Measurements from ENCODE around the gene THBS2.

THBS2 gene

GRCh38 chr6:169243661-169244060, 10.0 kb downstream of the THBS2 start:
- Histone ChIP-seq H3K36me3 (ENCODE audit: insufficient read depth) (no peaks in the 10 kb centered on the region), H3K9ac (no peak overlapping the region), H3K4me1 (ENCODE audit: low read depth, poor library complexity, severe bottlenecking) (no peaks in the 10 kb centered on the region), H3K4me3 (IDR thresholded peaks at IDR 0.05; ENCODE audit: insufficient read depth, low read depth, low read length) (no peak overlapping the region), H4K20me1 (ENCODE audit: insufficient read depth) (no peaks in the 10 kb centered on the region), H2AFZ (ENCODE audit: low read depth) (no peak overlapping the region), H3K79me2 (ENCODE audit: insufficient read depth, low read depth) (no peaks in the 10 kb centered on the region), H3K27me3 (ENCODE audit: insufficient read depth, low read depth) (no peaks in the 10 kb centered on the region), H3K4me2 (no peak overlapping the region), H3K27ac (no peak overlapping the region)
- TF ChIP-seq CTCF (conservative IDR thresholded peaks at IDR 0.05; ENCODE audit: low read depth, low read length), result no peak

GRCh38 chr6:169243186-169243585, 10.5 kb downstream of the THBS2 start:
- Histone ChIP-seq H3K27ac (no peak overlapping the region), H3K9ac (no peak overlapping the region), H4K20me1 (ENCODE audit: insufficient read depth) (no peaks in the 10 kb centered on the region), H2AFZ (ENCODE audit: low read depth) (no peak overlapping the region), H3K79me2 (ENCODE audit: insufficient read depth, low read depth) (no peaks in the 10 kb centered on the region), H3K36me3 (ENCODE audit: insufficient read depth) (no peaks in the 10 kb centered on the region), H3K4me1 (ENCODE audit: low read depth, poor library complexity, severe bottlenecking) (no peaks in the 10 kb centered on the region), H3K4me3 (IDR thresholded peaks at IDR 0.05; ENCODE audit: insufficient read depth, low read depth, low read length) (no peak overlapping the region), H3K4me2 (no peak overlapping the region), H3K27me3 (ENCODE audit: insufficient read depth, low read depth) (no peaks in the 10 kb centered on the region)
- no peak for TF ChIP-seq CTCF (conservative IDR thresholded peaks at IDR 0.05; ENCODE audit: low read depth, low read length)

- Histone ChIP-seq H3K36me3 (ENCODE audit: insufficient read depth) (no peaks in the 10 kb centered on the region), H2AFZ (ENCODE audit: low read depth) (no peak overlapping the region), H3K4me2 (no peak overlapping the region), H3K4me3 (IDR thresholded peaks at IDR 0.05; ENCODE audit: insufficient read depth, low read depth, low read length) (no peak overlapping the region), H3K27me3 (ENCODE audit: insufficient read depth, low read depth) (no peaks in the 10 kb centered on the region), H3K79me2 (ENCODE audit: insufficient read depth, low read depth) (no peaks in the 10 kb centered on the region), H4K20me1 (ENCODE audit: insufficient read depth) (no peaks in the 10 kb centered on the region), H3K9ac (no peak overlapping the region), H3K27ac (no peak overlapping the region), H3K4me1 (ENCODE audit: low read depth, poor library complexity, severe bottlenecking) (no peaks in the 10 kb centered on the region)
- no peak for TF ChIP-seq CTCF (conservative IDR thresholded peaks at IDR 0.05; ENCODE audit: low read depth, low read length)
These were observed 11.8 kb downstream of the THBS2 start for GRCh38 chr6:169241688-169242350.

GRCh38 chr6:169240591-169241390, 12.9 kb downstream of the THBS2 start:
- no peaks in the 10 kb centered on the region for H3K36me3 ChIP-seq (ENCODE audit: insufficient read depth)
- no peaks in the 10 kb centered on the region for H3K27me3 ChIP-seq (ENCODE audit: insufficient read depth, low read depth)
- H3K79me2 ChIP-seq (ENCODE audit: insufficient read depth, low read depth), result no peaks in the 10 kb centered on the region
- H3K27ac ChIP-seq, result no peak overlapping the region
- no peak overlapping the region for H3K4me3 ChIP-seq (IDR thresholded peaks at IDR 0.05; ENCODE audit: insufficient read depth, low read depth, low read length)
- no peak overlapping the region for H3K4me2 ChIP-seq
- H3K4me1 ChIP-seq (ENCODE audit: low read depth, poor library complexity, severe bottlenecking), result no peaks in the 10 kb centered on the region
- H2AFZ ChIP-seq (ENCODE audit: low read depth), result no peak overlapping the region
- H3K9ac ChIP-seq, result no peak overlapping the region
- no peak for TF ChIP-seq CTCF (conservative IDR thresholded peaks at IDR 0.05; ENCODE audit: low read depth, low read length)
- H4K20me1 ChIP-seq (ENCODE audit: insufficient read depth), result no peaks in the 10 kb centered on the region
